Activated CD8-positive, alpha-beta memory T cell treated with anti-CD3 and anti-CD28 coated beads, Interleukin-2, amount 50 U/mL, for 1 hour (primary cell): ENCODE data around the gene ZMIZ1.

ENCODE experiments used
- DNase-seq: peaks from one replicate; pipeline ENCODE4 v3.0.0-alpha.2; 2020; ENCODE audit errors: extremely low read depth

Gene ZMIZ1

DNA sequence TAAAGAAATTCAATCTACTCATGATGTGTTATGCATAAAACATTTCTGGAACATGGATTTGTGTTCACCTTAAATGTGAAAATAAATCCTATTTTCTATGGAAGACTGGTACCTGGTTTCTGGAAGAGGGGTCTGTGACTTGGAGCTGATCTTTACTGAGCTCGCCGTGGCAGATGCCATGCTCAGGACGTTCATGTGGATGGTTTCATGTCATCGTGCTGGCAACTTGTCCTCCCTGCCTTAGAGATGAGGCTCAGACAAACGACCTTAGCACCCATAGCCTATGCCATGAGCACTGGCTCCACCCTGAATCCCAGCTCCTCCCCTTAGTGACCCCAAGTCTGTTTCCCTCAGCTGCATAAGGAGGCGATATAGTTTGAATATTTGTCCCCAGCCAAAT, 285.8 kb downstream of the ZMIZ1 start:
- no peak for DNase-seq

GRCh38 chr10:79355420-79356017, 286.8 kb downstream of the ZMIZ1 start:
- no peak for DNase-seq

- no peak for DNase-seq
Observed at GRCh38 chr10:79356104-79356503, 287.3 kb downstream of the ZMIZ1 start.

GRCh38 chr10:79357180-79357579, 288.4 kb downstream of the ZMIZ1 start:
- no peak for DNase-seq

GRCh38 chr10:79358811-79359210, 290.0 kb downstream of the ZMIZ1 start:
- no peak for DNase-seq

- DNase-seq = no peak
Observed at GRCh38 chr10:79359816-79360498, 291.2 kb downstream of the ZMIZ1 start.

GRCh38 chr10:79360499-79361342, 292.0 kb downstream of the ZMIZ1 start:
- DNase-seq = no peak

- DNase-seq = no peak
Observed at GRCh38 chr10:79361726-79362397, 293.1 kb downstream of the ZMIZ1 start.
